Measurements from ENCODE around the gene PPM1D.

- no peak for TF ChIP-seq CTCF (IDR thresholded peaks at IDR 0.05; ENCODE audit: low read depth, low read length)
- TF ChIP-seq EZH2phosphoT487 (IDR thresholded peaks at IDR 0.05; ENCODE audit: low read depth): no peak
Measured at GRCh38 chr17:60602871-60603270, 2.9 kb downstream of the PPM1D start.

All from OCI-LY3 (cell line).